HG03103 (cell line): ENCODE results near the gene HGFAC.
A peak's percentile ranks its signal among the peaks of the same experiment; 100 is the strongest.

ENCODE experiments used
- ATAC-seq: cut with Tn5 transposase; IDR thresholded peaks from one replicate; pipeline ENCODE4 v1.9.1; 2021; ENCODE audit warnings: low read depth; ENCODE audit not compliant: unreplicated experiment

The HGFAC gene

GRCh38 chr4:3471098-3471760, 29.5 kb downstream of the HGFAC start:
- ATAC-seq = no peak

GRCh38 chr4:3471886-3472285, 30.1 kb downstream of the HGFAC start:
- ATAC-seq = no peak

- no peak for ATAC-seq
Measured at GRCh38 chr4:3472411-3473141, 30.8 kb downstream of the HGFAC start.

GRCh38 chr4:3473181-3473950, 31.6 kb downstream of the HGFAC start:
- no peak for ATAC-seq

- no peak for ATAC-seq
Measured at GRCh38 chr4:3473996-3474765, 32.4 kb downstream of the HGFAC start.

- no peak for ATAC-seq
Measured at GRCh38 chr4:3475041-3475712, 33.4 kb downstream of the HGFAC start.

GRCh38 chr4:3475713-3476260, 34.0 kb downstream of the HGFAC start:
- ATAC-seq = no peak

- no peak for ATAC-seq
Measured at GRCh38 chr4:3476341-3476747, 34.6 kb downstream of the HGFAC start.

GRCh38 chr4:3476936-3477749, 35.4 kb downstream of the HGFAC start:
- ATAC-seq = no peak

GRCh38 chr4:3477750-3478430, 36.1 kb downstream of the HGFAC start:
- ATAC-seq = no peak

GRCh38 chr4:3478446-3479357, 36.9 kb downstream of the HGFAC start:
- no peak for ATAC-seq

GRCh38 chr4:3479358-3480101, 37.8 kb downstream of the HGFAC start:
- ATAC-seq = no peak

- ATAC-seq = peak; percentile 58
Measured at GRCh38 chr4:3480528-3481112, 38.9 kb downstream of the HGFAC start.

GRCh38 chr4:3481113-3481531, 39.4 kb downstream of the HGFAC start:
- no peak for ATAC-seq

GRCh38 chr4:3481783-3482393, 40.1 kb downstream of the HGFAC start:
- no peak for ATAC-seq

- no peak for ATAC-seq
Measured at GRCh38 chr4:3482707-3483106, 40.9 kb downstream of the HGFAC start.
